Measurements from ENCODE around the gene POLE.

DNA sequence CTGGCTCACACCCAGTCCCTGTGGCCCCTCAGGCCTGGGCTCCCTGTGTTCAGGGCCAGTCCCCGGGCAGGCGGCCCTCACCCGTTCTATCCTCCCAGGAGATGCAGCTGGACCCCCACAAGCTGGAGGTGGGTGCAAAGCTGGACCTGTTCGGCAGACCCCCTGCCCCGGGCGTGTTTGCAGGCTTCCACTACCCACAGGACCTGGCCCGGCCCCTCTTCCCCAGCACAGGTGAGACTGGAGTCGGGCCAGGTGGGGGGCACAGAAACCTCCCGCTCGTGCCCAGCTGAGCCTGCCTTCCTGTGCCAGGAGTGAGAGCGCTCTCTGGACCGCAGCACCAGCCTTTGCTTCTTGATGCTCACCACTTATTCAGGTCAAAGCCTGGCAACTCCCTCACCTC, 110.4 kb downstream of the POLE start:
- no peak for TF ChIP-seq POLR2A (IDR thresholded peaks at IDR 0.05)
- TF ChIP-seq, protein P1, sequence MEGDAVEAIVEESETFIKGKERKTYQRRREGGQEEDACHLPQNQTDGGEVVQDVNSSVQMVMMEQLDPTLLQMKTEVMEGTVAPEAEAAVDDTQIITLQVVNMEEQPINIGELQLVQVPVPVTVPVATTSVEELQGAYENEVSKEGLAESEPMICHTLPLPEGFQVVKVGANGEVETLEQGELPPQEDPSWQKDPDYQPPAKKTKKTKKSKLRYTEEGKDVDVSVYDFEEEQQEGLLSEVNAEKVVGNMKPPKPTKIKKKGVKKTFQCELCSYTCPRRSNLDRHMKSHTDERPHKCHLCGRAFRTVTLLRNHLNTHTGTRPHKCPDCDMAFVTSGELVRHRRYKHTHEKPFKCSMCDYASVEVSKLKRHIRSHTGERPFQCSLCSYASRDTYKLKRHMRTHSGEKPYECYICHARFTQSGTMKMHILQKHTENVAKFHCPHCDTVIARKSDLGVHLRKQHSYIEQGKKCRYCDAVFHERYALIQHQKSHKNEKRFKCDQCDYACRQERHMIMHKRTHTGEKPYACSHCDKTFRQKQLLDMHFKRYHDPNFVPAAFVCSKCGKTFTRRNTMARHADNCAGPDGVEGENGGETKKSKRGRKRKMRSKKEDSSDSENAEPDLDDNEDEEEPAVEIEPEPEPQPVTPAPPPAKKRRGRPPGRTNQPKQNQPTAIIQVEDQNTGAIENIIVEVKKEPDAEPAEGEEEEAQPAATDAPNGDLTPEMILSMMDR (IDR thresholded peaks at IDR 0.05) = no peak

Data from thyroid gland (tissue), 4 donors.